Measurements from ENCODE around the gene GABPB2.
"Not testable (repeated sequence)": the region's sequence is repeated elsewhere in the genome, so short reads cannot be mapped to it uniquely, and the experiment has no call there.

The GABPB2 gene

DNA sequence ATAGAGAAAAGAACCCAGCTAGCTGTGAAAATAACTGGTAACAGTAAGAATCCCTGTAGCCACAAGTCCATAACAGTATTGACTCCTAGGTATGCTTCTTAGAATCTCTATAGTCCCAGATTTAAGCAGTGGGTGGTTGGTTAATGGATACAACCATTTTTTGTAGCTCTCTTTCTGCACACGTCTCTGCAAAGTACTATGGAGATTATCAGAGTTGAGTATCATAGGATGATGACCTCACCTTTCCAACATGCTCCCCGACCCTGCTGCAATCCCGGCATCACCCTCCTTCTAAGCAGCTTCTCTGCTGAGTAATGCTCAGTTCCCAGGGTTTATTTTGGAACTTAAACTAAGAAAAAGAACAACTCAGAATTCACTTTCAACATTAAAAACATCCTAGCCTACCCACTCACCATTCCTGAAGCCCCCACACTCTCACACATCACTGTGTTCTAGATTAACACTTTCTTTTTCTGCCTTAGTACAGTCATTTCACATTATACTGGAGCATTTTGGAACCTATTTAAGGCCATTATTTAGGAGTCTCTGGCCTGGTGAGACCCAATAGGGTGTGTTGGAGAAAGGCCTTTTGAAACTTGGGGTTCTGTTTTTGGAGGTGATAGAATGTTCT lies 7.7 kb upstream of the GABPB2 start:
- H3K4me1 ChIP-seq (ENCODE audit: control insufficient read depth, insufficient read depth, low read length) = peaks cover 7% of the 10 kb centered on the region
- H3K4me3 ChIP-seq (ENCODE audit: low read length) = no peak overlapping the region
- no peak overlapping the region for H3K9ac ChIP-seq (ENCODE audit: low read length)
- no peak overlapping the region for H3K27ac ChIP-seq (ENCODE audit: low read depth, low read length)
- H3K36me3 ChIP-seq (ENCODE audit: control insufficient read depth, insufficient read depth, low read length) = no peaks in the 10 kb centered on the region
- H3K27me3 ChIP-seq (ENCODE audit: control insufficient read depth, insufficient read depth, low read length) = no peaks in the 10 kb centered on the region

DNA sequence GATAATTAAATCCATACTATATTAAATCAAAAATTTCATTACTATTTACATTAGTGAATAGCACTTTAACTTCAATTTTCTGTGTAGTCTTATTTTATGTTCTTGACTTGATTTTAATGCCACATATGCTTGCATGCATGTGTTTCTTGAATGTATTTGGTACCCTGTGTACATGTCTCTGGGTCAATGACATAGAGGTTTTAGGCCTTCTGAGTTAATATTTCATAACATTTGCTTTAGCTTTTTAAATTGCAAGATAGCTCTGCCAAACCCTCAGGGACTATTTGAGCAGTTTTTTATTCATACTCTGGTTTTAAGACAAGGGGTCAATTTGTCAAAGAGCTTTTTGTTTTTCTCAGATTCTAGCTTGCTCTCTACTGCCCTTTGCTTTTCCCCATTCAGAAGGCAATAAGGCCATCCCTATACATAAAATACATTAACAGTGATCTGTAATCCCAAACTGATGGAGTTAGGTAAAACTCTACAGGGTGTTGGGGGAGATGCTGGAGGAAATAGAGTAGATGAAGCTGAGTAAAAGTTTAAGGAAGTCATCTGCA lies 5.4 kb upstream of the GABPB2 start:
- Histone ChIP-seq H3K9ac (ENCODE audit: low read length) (no peak overlapping the region), H3K4me1 (ENCODE audit: control insufficient read depth, insufficient read depth, low read length) (no peaks in the 10 kb centered on the region), H3K27me3 (ENCODE audit: control insufficient read depth, insufficient read depth, low read length) (no peaks in the 10 kb centered on the region), H3K27ac (ENCODE audit: low read depth, low read length) (no peak overlapping the region), H3K4me3 (ENCODE audit: low read length) (no peak overlapping the region), H3K36me3 (ENCODE audit: control insufficient read depth, insufficient read depth, low read length) (no peaks in the 10 kb centered on the region)

DNA sequence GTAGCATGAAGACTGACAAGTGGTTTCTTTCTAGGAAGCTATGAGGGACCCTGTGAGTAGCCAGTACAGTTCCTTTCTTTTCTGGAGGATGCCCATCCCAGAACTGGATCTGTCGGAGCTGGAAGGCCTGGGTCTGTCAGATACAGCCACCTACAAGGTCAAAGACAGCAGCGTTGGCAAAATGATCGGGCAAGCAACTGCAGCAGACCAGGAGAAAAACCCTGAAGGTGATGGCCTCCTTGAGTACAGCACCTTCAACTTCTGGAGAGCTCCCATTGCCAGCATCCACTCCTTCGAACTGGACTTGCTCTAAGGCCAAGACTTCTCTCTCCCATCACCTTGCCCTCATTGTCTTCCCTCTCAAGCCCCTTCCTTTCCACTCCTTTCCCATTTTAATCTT lies 3.4 kb upstream of the GABPB2 start:
- Histone ChIP-seq H3K4me1 (ENCODE audit: control insufficient read depth, insufficient read depth, low read length) (no peaks in the 10 kb centered on the region), H3K9ac (ENCODE audit: low read length) (no peak overlapping the region), H3K36me3 (ENCODE audit: control insufficient read depth, insufficient read depth, low read length) (no peaks in the 10 kb centered on the region), H3K4me3 (ENCODE audit: low read length) (no peak overlapping the region), H3K27ac (ENCODE audit: low read depth, low read length) (no peak overlapping the region), H3K27me3 (ENCODE audit: control insufficient read depth, insufficient read depth, low read length) (no peaks in the 10 kb centered on the region)

DNA sequence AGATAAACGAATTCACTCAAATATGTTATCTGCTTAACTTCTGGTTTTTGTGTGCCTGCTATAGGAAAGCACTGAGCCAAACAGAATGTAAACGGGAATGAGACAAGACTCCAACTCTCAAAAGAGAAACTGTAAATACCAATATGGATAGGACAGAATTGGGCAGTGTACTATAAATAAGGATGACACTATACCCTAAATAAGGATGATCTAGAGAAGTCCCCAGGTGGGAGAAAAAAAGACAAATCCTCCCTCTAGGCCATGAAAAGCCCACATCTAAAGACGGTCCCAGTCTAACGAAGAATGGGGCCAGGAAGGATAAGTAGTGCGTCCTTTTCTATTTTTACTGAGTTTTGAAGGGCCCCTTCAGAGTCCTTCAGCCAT lies 1.5 kb upstream of the GABPB2 start:
- H3K4me1 ChIP-seq (ENCODE audit: control insufficient read depth, insufficient read depth, low read length) = no peaks in the 10 kb centered on the region
- no peak overlapping the region for H3K9ac ChIP-seq (ENCODE audit: low read length)
- H3K4me3 ChIP-seq (ENCODE audit: low read length) = no peak overlapping the region
- peak overlapping the region; percentile 100 for H3K27ac ChIP-seq (ENCODE audit: low read depth, low read length)
- H3K36me3 ChIP-seq (ENCODE audit: control insufficient read depth, insufficient read depth, low read length) = no peaks in the 10 kb centered on the region
- no peaks in the 10 kb centered on the region for H3K27me3 ChIP-seq (ENCODE audit: control insufficient read depth, insufficient read depth, low read length)

DNA sequence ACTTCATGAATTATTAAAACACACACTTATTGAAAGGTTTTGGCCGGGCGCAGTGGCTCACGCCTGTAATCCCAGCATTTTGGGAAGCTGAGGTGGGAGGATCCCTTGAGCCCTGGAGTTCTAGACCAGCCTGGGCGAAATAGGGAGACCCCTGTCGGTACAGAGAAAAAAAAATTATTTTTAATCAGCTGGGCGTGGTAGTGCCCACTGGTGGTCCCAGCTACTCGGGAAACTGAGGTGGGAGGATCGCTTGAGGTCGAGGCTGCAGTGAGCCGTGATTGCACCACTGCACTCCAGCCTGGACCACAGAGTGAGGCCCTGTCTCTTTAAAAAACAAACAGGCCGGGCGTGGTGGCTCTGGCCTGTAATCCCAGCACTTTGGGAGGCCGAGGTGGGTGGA lies 1.7 kb downstream of the GABPB2 start:
- no peak overlapping the region for H3K9ac ChIP-seq (ENCODE audit: low read length)
- H3K27ac ChIP-seq (ENCODE audit: low read depth, low read length) = no peak overlapping the region
- no peaks in the 10 kb centered on the region for H3K4me1 ChIP-seq (ENCODE audit: control insufficient read depth, insufficient read depth, low read length)
- H3K36me3 ChIP-seq (ENCODE audit: control insufficient read depth, insufficient read depth, low read length) = no peaks in the 10 kb centered on the region
- H3K27me3 ChIP-seq (ENCODE audit: control insufficient read depth, insufficient read depth, low read length) = no peaks in the 10 kb centered on the region
- H3K4me3 ChIP-seq (ENCODE audit: low read length) = no peak overlapping the region

DNA sequence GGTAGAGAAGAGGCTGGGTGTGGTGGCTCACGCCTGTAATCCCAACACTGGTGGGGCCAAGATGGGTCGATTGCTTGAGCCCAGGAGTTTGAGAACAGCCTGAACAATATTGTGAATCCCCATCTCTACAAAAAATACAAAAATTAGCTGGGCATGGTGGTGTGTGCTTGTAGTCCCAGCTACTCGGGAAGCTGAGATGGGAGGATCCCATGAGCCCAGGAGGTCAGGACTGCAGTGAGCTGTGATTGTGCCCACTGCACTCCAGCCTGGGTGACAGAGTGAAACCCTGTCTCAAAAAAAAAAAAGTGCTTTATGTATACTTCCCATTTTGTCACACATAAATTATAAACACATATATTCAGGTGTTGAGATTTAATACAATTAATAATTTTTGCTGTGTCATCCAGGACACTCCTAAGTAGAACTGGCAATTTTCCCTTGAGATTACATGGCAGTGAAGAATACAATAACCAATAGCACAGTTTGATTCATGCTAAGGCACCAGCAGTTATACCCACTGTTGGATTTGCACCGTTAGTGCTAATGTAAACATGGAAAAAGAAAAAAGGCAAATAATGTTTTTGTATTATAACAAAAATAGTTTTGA lies 15.5 kb downstream of the GABPB2 start:
- Histone ChIP-seq H3K27ac (ENCODE audit: low read depth, low read length) (no peak overlapping the region), H3K27me3 (ENCODE audit: control insufficient read depth, insufficient read depth, low read length) (no peaks in the 10 kb centered on the region), H3K36me3 (ENCODE audit: control insufficient read depth, insufficient read depth, low read length) (no peaks in the 10 kb centered on the region), H3K4me3 (ENCODE audit: low read length) (no peak overlapping the region), H3K9ac (ENCODE audit: low read length) (no peak overlapping the region), H3K4me1 (ENCODE audit: control insufficient read depth, insufficient read depth, low read length) (no peaks in the 10 kb centered on the region)

DNA sequence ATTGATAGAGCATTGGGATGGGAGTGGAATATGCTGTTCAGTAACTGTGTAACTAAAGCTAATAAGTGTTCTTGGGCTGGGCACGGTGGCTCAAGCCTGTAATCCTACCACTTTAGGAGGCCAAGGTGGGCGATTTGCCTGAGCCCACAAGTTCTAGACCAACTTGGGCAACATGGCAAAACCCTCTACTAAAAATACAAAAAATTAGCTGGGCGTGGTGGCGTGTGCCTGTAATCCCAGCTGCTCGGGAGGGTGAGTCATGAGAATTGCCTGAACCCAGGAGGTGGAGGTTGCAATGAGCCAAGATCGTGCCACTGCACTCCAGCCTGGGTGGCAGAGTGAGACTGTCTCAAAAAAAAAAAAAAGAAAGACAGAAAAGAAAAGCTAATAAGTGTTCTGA lies 26.9 kb downstream of the GABPB2 start:
- not testable (repeated sequence) for H3K27me3 ChIP-seq (ENCODE audit: control insufficient read depth, insufficient read depth, low read length); H3K4me3 ChIP-seq (ENCODE audit: low read length); H3K9ac ChIP-seq (ENCODE audit: low read length); H3K27ac ChIP-seq (ENCODE audit: low read depth, low read length); H3K36me3 ChIP-seq (ENCODE audit: control insufficient read depth, insufficient read depth, low read length); H3K4me1 ChIP-seq (ENCODE audit: control insufficient read depth, insufficient read depth, low read length)

DNA sequence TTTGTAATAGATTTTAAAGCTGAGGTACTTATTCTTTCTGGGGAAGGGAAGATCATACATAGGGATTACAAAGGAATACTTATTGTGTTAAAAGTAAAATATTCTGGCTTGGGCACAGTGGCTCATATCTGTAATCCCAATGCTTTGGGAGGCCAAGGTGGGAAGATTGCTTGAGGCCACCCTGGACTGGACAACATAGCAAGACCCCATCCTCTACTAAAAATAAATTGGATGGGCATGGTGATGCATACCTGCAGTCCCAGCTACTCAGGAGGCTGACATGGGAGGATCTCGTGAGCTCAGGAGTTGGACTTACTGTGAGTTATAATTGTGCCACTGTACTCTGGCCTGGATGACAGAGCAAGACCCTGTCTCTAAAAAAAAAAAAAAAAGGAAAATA lies 27.6 kb downstream of the GABPB2 start:
- no peak overlapping the region for H3K9ac ChIP-seq (ENCODE audit: low read length)
- no peak overlapping the region for H3K27ac ChIP-seq (ENCODE audit: low read depth, low read length)
- no peaks in the 10 kb centered on the region for H3K27me3 ChIP-seq (ENCODE audit: control insufficient read depth, insufficient read depth, low read length)
- no peak overlapping the region for H3K4me3 ChIP-seq (ENCODE audit: low read length)
- no peaks in the 10 kb centered on the region for H3K36me3 ChIP-seq (ENCODE audit: control insufficient read depth, insufficient read depth, low read length)
- H3K4me1 ChIP-seq (ENCODE audit: control insufficient read depth, insufficient read depth, low read length) = no peaks in the 10 kb centered on the region

DNA sequence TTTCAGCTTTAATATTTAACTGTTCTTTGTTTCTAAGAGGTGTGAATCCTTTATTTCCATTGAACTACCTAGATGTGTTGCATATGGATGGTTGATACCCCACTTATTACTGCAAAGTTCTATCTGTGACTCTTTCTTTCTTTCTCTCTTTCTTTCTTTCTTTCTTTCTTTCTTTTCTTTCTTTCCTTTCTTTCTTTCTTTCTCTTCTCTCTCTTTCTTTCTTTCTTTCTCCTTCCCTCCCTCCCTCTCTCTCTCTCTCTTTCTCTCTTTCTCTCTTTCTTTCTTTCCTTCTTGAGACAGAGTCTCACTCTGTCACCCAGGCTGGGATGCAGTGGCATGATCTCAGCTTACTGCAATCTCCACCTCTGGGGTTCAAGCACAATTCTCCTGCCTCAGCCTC lies 34.1 kb downstream of the GABPB2 start:
- H3K9ac ChIP-seq (ENCODE audit: low read length) = no peak overlapping the region
- H3K4me3 ChIP-seq (ENCODE audit: low read length) = no peak overlapping the region
- H3K4me1 ChIP-seq (ENCODE audit: control insufficient read depth, insufficient read depth, low read length) = no peaks in the 10 kb centered on the region
- no peaks in the 10 kb centered on the region for H3K27me3 ChIP-seq (ENCODE audit: control insufficient read depth, insufficient read depth, low read length)
- H3K27ac ChIP-seq (ENCODE audit: low read depth, low read length) = no peak overlapping the region
- H3K36me3 ChIP-seq (ENCODE audit: control insufficient read depth, insufficient read depth, low read length) = peaks cover 3% of the 10 kb centered on the region

DNA sequence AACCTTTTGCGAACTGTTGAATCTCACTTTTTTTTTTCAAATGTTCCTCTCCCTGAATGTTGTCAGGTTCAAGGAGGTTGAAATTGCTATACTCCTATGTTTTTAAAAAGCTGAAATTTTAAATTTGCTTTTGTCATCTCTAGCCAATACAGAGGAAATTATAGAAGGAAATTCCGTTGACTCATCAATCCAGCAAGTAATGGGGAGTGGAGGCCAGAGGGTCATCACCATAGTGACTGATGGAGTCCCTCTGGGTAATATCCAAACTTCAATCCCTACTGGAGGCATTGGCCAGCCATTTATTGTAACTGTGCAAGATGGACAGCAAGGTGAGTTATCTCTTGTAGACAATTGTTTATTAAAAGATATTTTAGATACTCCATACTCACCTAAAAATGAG lies 36.3 kb downstream of the GABPB2 start:
- H3K27ac ChIP-seq (ENCODE audit: low read depth, low read length) = no peak overlapping the region
- peaks cover 3% of the 10 kb centered on the region for H3K36me3 ChIP-seq (ENCODE audit: control insufficient read depth, insufficient read depth, low read length)
- H3K4me1 ChIP-seq (ENCODE audit: control insufficient read depth, insufficient read depth, low read length) = no peaks in the 10 kb centered on the region
- no peaks in the 10 kb centered on the region for H3K27me3 ChIP-seq (ENCODE audit: control insufficient read depth, insufficient read depth, low read length)
- H3K9ac ChIP-seq (ENCODE audit: low read length) = no peak overlapping the region
- no peak overlapping the region for H3K4me3 ChIP-seq (ENCODE audit: low read length)

DNA sequence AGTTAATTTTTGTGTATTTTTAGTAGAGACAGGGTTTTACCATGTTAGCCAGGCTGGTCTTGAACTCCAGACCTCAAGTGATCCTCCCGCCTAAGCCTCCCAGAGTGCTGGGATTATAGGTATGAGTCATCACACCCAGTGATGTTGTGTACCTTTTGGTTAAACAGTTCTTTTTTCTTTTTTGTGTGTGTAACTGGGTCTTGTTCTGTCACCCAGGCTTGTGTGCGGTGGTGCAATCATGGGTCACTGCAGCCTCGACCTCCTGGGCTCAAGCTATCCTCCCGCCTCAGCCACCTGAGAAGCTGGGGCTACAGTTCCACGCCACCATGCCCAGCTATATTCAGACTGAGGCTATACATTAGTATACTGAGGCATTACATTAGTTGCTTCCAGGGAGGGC lies 37.8 kb downstream of the GABPB2 start:
- Histone ChIP-seq H3K27me3 (ENCODE audit: control insufficient read depth, insufficient read depth, low read length) (no peaks in the 10 kb centered on the region), H3K27ac (ENCODE audit: low read depth, low read length) (no peak overlapping the region), H3K9ac (ENCODE audit: low read length) (no peak overlapping the region), H3K4me1 (ENCODE audit: control insufficient read depth, insufficient read depth, low read length) (no peaks in the 10 kb centered on the region), H3K36me3 (ENCODE audit: control insufficient read depth, insufficient read depth, low read length) (peaks cover 3% of the 10 kb centered on the region), H3K4me3 (ENCODE audit: low read length) (no peak overlapping the region)

DNA sequence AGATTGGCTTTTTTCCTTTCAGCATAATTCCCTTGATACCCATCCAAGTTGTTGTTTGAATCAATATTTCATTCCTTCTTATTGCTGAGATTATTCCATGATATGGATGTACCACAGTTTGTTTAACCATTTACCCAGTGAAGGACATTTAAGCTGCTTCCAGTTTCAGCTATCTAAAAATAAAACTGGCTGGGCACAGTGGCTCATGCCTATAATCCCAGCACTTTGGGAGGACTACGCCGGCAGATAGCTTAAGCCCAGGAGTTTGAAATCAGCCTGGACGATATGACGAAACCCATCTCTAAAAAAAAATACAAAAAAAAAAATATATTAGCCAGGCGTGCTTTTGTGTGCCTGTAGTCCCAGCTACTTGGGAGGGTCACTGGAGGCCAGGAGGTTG lies 43.3 kb downstream of the GABPB2 start:
- Histone ChIP-seq H3K27me3 (ENCODE audit: control insufficient read depth, insufficient read depth, low read length) (no peaks in the 10 kb centered on the region), H3K27ac (ENCODE audit: low read depth, low read length) (no peak overlapping the region), H3K36me3 (ENCODE audit: control insufficient read depth, insufficient read depth, low read length) (peaks cover 7% of the 10 kb centered on the region), H3K9ac (ENCODE audit: low read length) (no peak overlapping the region), H3K4me1 (ENCODE audit: control insufficient read depth, insufficient read depth, low read length) (no peaks in the 10 kb centered on the region), H3K4me3 (ENCODE audit: low read length) (no peak overlapping the region)

DNA sequence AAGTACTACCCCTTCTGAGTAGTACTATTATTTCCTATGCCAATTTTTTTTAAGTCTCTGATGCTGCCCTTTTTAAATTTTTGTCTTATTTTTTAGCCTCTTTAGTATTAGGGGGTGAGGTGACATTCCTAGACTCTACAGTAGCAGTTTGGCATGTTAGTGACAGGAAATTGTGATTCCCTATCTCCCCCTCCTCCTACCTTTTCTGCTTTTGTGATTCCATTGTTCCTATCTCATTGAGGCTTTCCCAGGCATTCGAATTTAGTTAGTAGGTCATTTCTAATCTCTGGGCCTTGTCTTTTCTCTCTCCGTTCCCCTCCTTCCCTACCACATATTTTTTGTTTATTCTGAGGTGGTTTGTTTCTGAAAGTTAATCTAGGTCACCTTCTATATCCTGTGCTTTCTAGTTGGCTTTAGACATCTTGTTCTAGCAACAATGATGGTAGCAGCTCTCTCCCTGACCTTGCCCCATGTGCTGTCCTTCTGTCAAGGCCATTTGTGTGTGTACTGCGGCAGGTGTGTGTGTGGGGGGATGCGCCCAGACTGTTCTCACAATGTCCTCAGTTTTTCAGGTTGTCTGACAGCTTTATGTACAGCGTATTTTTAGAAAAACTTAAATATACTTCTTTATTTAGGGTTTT lies 54.3 kb downstream of the GABPB2 start:
- no peak overlapping the region for H3K27ac ChIP-seq (ENCODE audit: low read depth, low read length)
- no peak overlapping the region for H3K4me3 ChIP-seq (ENCODE audit: low read length)
- no peaks in the 10 kb centered on the region for H3K36me3 ChIP-seq (ENCODE audit: control insufficient read depth, insufficient read depth, low read length)
- no peaks in the 10 kb centered on the region for H3K4me1 ChIP-seq (ENCODE audit: control insufficient read depth, insufficient read depth, low read length)
- no peak overlapping the region for H3K9ac ChIP-seq (ENCODE audit: low read length)
- no peaks in the 10 kb centered on the region for H3K27me3 ChIP-seq (ENCODE audit: control insufficient read depth, insufficient read depth, low read length)

Measured in rectal smooth muscle tissue (tissue), 1 donor.